ENCODE data around the gene LHX1.

LHX1 gene

GRCh38 chr17:36950027-36950426 is 12.8 kb downstream of the LHX1 start:
- H3K27ac ChIP-seq, result no peak overlapping the region; the same call in 1 of the 2 replicates
- TF ChIP-seq ZFX (IDR thresholded peaks at IDR 0.05) (no peak), CTCF (conservative IDR thresholded peaks at IDR 0.05) (no peak)

- TF ChIP-seq CTCF (conservative IDR thresholded peaks at IDR 0.05) (no peak), ZFX (IDR thresholded peaks at IDR 0.05) (no peak)
- no peak overlapping the region for H3K27ac ChIP-seq
Measured at GRCh38 chr17:36951084-36951789, 14.0 kb downstream of the LHX1 start.

DNA sequence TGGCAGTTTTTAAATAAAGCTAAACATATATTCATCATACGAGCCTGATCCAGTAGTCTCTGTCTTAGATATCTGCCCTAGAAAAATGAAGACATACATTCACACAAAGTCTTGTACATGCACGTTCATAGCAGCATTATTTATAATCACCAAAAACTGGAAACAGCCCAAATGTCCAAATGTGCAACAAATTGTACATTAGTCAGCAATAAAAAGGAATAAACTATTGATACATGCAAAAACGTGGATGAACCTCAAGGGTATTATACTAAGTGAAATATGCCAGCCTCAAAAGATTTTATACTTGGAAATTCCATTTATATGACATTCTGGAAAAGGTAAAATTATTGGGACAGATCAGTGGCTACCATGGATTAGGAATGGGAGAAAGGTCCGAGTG is 34.2 kb downstream of the LHX1 start:
- no peak overlapping the region for H3K27ac ChIP-seq
- no peak for TF ChIP-seq CTCF (conservative IDR thresholded peaks at IDR 0.05)
- TF ChIP-seq ZFX (IDR thresholded peaks at IDR 0.05), result no peak

DNA sequence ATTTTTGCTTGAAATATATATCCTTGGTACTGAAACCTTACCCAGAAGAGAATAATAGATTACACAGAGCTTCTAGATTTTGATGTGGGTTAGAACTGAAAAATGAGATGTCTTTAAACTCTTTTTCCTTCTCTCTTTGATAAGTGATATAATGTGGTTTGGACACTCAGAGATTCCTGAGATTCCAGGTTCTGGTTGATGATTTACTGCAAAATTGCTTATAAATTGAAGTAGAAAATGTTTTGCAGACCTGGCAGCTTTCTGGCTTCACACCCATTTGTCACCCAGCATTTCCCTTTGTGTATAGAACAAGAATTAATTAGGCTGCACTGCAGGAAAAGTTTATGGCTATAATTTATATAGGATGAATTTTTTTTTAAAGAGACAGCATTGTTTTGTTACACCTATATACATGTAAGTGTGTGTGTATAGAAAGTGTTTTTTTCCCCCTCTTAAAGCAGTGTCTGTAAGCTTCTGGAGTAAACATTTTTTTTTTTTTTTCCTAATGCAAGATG is 35.0 kb downstream of the LHX1 start:
- no peak overlapping the region for H3K27ac ChIP-seq
- TF ChIP-seq CTCF (conservative IDR thresholded peaks at IDR 0.05), result no peak
- TF ChIP-seq ZFX (IDR thresholded peaks at IDR 0.05), result no peak

DNA sequence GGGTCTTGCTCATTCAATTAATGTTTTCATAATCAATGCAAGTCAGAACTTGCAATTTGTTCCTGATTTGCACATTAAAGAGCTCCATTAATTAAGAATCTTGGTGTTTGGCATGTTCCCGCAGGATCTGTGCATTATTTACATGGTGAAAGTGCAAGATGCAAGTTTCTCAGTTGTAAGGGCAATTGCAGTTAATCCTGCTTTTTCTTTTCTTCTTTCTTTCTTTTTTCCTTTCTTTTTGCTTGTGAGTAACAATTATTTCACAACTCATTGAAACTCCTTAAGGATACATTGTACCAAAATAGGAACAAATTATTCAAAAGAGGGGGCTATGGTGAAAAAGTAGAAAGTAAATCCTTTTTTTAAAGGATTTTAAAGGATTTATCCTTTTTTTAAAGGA is 35.6 kb downstream of the LHX1 start:
- TF ChIP-seq ZFX (IDR thresholded peaks at IDR 0.05) (no peak), CTCF (conservative IDR thresholded peaks at IDR 0.05) (no peak)
- H3K27ac ChIP-seq, result no peak overlapping the region

- TF ChIP-seq ZFX (IDR thresholded peaks at IDR 0.05) (no peak), CTCF (conservative IDR thresholded peaks at IDR 0.05) (no peak)
- no peak overlapping the region for H3K27ac ChIP-seq
Measured at GRCh38 chr17:36975922-36976515, 38.7 kb downstream of the LHX1 start.

- H3K27ac ChIP-seq, result no peak overlapping the region
- TF ChIP-seq CTCF (conservative IDR thresholded peaks at IDR 0.05), result no peak
- TF ChIP-seq ZFX (IDR thresholded peaks at IDR 0.05), result no peak
Measured at GRCh38 chr17:36977066-36977465, 39.8 kb downstream of the LHX1 start.

All from C4-2B (cell line).